Colonic mucosa (tissue), 4 donors: Measurements from ENCODE around the gene C15orf62. TPM values are rescaled to one million over a fixed set of nuclear protein-coding genes. Genes with fewer than 3 reads are reported as not detected.

Experiments
- DNase-seq: peaks from one replicate; pipeline ENCODE4 v3.0.0-alpha.2; 2020
- H3K27ac ChIP-seq: fragments of 200-600 bp; one replicate; pipeline ENCODE4 v1.8.0; 2021
- H3K27me3 ChIP-seq: fragments of 200-600 bp; one replicate; pipeline ENCODE4 v1.8.0; 2021
- H3K36me3 ChIP-seq: fragments of 200-600 bp; one replicate; pipeline ENCODE4 v1.8.0; 2021
- H3K4me1 ChIP-seq: fragments of 200-600 bp; one replicate; pipeline ENCODE4 v1.8.0; 2021; ENCODE audit warnings: mild to moderate bottlenecking
- H3K4me3 ChIP-seq: fragments of 200-600 bp; one replicate; pipeline ENCODE4 v1.8.0; 2021
- H3K9ac ChIP-seq, 2 donors: one replicate each; pipeline ENCODE4 v1.7.0; 2013; ENCODE audit warnings: control low read depth in 2 of 2, low read depth in 2 of 2, low read length in 2 of 2
- H3K9me3 ChIP-seq: fragments of 200-600 bp; one replicate; pipeline ENCODE4 v1.8.0; 2021
- intact Hi-C: fragments of 100-400 bp; cut with DNase I; formaldehyde crosslinking; loops from one replicate; pipeline ENCODE4 v1.14.1; 2022
- total RNA-seq, 2 donors: library from RNA; stranded (reverse); fragmentation: NEBNext Ultra II Directional in 1 of 2; extraction: Animal tissue kit (Norgen Biotek cat#: 25700) in 1 of 2; gene quantifications; one replicate each; pipeline ENCODE4 v1.2.1, GENCODE V29; 2021
- TF ChIP-seq, protein P1 (sequence below): fragments of 200-600 bp; IDR thresholded peaks from one replicate; pipeline ENCODE4 v1.8.0; 2022; ENCODE audit warnings: antibody characterized with exemption, mild to moderate bottlenecking
- donor health status: healthy.
- donor health status: DM: no; HTN: no; CAD: no.
- donor health status: DM: no; HTN: no; CAD: no.

The C15orf62 gene
- total RNA-seq, 2 donors from 2014 or later = 0.74 to 0.80 TPM

GRCh38 chr15:40799523-40799922 lies 29.7 kb downstream of the C15orf62 start:
- Histone ChIP-seq H3K36me3 (no peaks in the 10 kb centered on the region), H3K9ac (no peak overlapping the region), H3K4me3 (no peak overlapping the region), H3K27me3 (no peaks in the 10 kb centered on the region), H3K27ac (no peak overlapping the region), H3K9me3 (no peaks in the 10 kb centered on the region), H3K4me1 (peaks cover 3% of the 10 kb centered on the region)
- TF ChIP-seq, protein P1, sequence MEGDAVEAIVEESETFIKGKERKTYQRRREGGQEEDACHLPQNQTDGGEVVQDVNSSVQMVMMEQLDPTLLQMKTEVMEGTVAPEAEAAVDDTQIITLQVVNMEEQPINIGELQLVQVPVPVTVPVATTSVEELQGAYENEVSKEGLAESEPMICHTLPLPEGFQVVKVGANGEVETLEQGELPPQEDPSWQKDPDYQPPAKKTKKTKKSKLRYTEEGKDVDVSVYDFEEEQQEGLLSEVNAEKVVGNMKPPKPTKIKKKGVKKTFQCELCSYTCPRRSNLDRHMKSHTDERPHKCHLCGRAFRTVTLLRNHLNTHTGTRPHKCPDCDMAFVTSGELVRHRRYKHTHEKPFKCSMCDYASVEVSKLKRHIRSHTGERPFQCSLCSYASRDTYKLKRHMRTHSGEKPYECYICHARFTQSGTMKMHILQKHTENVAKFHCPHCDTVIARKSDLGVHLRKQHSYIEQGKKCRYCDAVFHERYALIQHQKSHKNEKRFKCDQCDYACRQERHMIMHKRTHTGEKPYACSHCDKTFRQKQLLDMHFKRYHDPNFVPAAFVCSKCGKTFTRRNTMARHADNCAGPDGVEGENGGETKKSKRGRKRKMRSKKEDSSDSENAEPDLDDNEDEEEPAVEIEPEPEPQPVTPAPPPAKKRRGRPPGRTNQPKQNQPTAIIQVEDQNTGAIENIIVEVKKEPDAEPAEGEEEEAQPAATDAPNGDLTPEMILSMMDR = no peak
- intact Hi-C loops = no loop called here
- no peak for DNase-seq

GRCh38 chr15:40803076-40803475 lies 33.3 kb downstream of the C15orf62 start:
- Histone ChIP-seq H3K36me3 (no peaks in the 10 kb centered on the region), H3K9me3 (no peaks in the 10 kb centered on the region), H3K9ac (no peak overlapping the region), H3K4me3 (no peak overlapping the region), H3K4me1 (peaks cover 7% of the 10 kb centered on the region), H3K27ac (no peak overlapping the region), H3K27me3 (no peaks in the 10 kb centered on the region)
- TF ChIP-seq, protein P1 = no peak
- DNase-seq = no peak
- intact Hi-C loops = no loop called here

DNA sequence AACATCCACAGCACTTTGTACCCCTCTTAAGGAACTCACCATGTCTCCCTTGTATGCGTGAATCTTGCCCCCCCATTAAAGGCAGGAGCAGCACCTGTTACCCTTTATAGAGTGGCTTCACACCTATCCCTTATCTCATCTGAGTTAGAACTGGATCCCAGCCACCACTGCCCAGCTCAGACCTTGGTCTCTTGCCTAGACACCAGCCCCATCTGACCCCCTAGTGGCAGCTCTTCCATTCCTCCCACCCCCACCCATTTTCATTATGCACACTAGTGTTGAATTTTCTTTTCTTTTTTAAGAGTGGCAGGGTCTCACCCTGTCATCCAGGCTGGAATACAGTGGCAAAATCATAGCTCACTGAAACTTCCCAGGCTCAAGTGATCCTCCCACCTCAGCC lies 33.9 kb downstream of the C15orf62 start:
- TF ChIP-seq, protein P1 = no peak
- Histone ChIP-seq H3K9me3 (no peaks in the 10 kb centered on the region), H3K36me3 (no peaks in the 10 kb centered on the region), H3K4me1 (peaks cover 7% of the 10 kb centered on the region), H3K27me3 (no peaks in the 10 kb centered on the region), H3K4me3 (no peak overlapping the region), H3K27ac (no peak overlapping the region), H3K9ac (no peak overlapping the region)
- no peak for DNase-seq
- intact Hi-C loops = no loop called here

DNA sequence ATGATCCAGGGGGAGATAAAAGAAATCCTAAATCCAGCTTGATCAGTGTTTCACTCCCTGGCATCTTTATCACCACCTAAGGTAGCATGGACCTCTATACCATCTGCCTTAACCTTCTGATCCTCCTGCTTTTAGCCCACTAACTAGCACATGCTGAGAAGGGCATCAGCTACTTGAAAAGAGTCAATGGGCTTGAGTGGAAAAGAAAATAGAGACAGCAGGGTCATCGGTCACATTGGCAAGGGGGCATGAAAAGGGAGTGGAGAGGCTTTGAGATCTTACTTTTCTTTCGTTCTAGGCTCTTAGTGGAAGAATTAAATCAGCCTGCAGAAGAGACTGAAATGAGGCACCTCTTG lies 36.9 kb downstream of the C15orf62 start:
- intact Hi-C loops = no loop called here
- TF ChIP-seq, protein P1 = no peak
- peak overlapping the region; percentile 96 for H3K27ac ChIP-seq
- no peak for DNase-seq
- H3K9me3 ChIP-seq = no peaks in the 10 kb centered on the region
- H3K27me3 ChIP-seq = no peaks in the 10 kb centered on the region
- peak overlapping the region; percentile 97 for H3K4me3 ChIP-seq
- peak overlapping the region; percentile 91 to 98 for H3K9ac ChIP-seq
- H3K4me1 ChIP-seq = peaks cover 7% of the 10 kb centered on the region
- no peaks in the 10 kb centered on the region for H3K36me3 ChIP-seq

GRCh38 chr15:40807028-40807887 lies 37.5 kb downstream of the C15orf62 start, which contains the start of the genes DNAJC17 and ZFYVE19:
Gene DNAJC17, minus strand, starts transcription at chr15:40807473. Its CDS starts 27 bp downstream, at chr15:40807446.
Gene ZFYVE19, plus strand, starts transcription at chr15:40807089. Its CDS starts 501 bp downstream, at chr15:40807590.
- H3K4me1 ChIP-seq = peaks cover 7% of the 10 kb centered on the region
- intact Hi-C loops = no loop called here
- no peaks in the 10 kb centered on the region for H3K27me3 ChIP-seq
- peak; percentile 98 for DNase-seq
- no peaks in the 10 kb centered on the region for H3K9me3 ChIP-seq
- TF ChIP-seq, protein P1 = no peak
- peak within 1 kb of the TSS; percentile 91 to 98 for H3K9ac ChIP-seq
- no peaks in the 10 kb centered on the region for H3K36me3 ChIP-seq
- H3K27ac ChIP-seq = peak within 1 kb of the TSS; percentile 96
- peak within 1 kb of the TSS; percentile 97 for H3K4me3 ChIP-seq
